Kidney epithelial cell (primary cell): ENCODE results near the gene TPD52L2. TPM values are rescaled to one million over a fixed set of nuclear protein-coding genes. Genes with fewer than 3 reads are reported as not detected.
"Not testable (repeated sequence)": the region's sequence is repeated elsewhere in the genome, so short reads cannot be mapped to it uniquely, and the experiment has no call there.

ENCODE experiments used
- DNase-seq: peaks from one replicate; pipeline ENCODE4 v3.0.0-alpha.2; 2010; ENCODE audit warnings: low read depth
- H3K27me3 ChIP-seq: 2 replicates; pipeline ENCODE4 v1.6.0; 2011; ENCODE audit warnings: low read length; ENCODE audit not compliant: control insufficient read depth, insufficient read depth
- H3K36me3 ChIP-seq: 2 replicates; pipeline ENCODE4 v1.5.1; 2011; ENCODE audit warnings: low read length; ENCODE audit not compliant: control insufficient read depth, insufficient read depth
- H3K4me3 ChIP-seq: 2 replicates; pipeline ENCODE4 v1.5.1; 2011; ENCODE audit warnings: low read depth, mild to moderate bottlenecking, control low read depth, low read length
- total RNA-seq: library from RNA; depleted of rRNA; stranded (reverse); fragments of >200 nt; gene quantifications from 2 replicates; pipeline ENCODE4 v1.2.3, GENCODE V29; 2015
- TF ChIP-seq, protein P1 (sequence below): IDR thresholded peaks from 2 replicates; pipeline ENCODE4 v1.5.1; 2011; ENCODE audit warnings: mild to moderate bottlenecking, moderate library complexity, low read length, control low read depth, inconsistent platforms; ENCODE audit not compliant: insufficient read depth, poor library complexity, severe bottlenecking

TPD52L2 gene
- total RNA-seq, 1 donor from 2014 or later: 177 TPM

DNA sequence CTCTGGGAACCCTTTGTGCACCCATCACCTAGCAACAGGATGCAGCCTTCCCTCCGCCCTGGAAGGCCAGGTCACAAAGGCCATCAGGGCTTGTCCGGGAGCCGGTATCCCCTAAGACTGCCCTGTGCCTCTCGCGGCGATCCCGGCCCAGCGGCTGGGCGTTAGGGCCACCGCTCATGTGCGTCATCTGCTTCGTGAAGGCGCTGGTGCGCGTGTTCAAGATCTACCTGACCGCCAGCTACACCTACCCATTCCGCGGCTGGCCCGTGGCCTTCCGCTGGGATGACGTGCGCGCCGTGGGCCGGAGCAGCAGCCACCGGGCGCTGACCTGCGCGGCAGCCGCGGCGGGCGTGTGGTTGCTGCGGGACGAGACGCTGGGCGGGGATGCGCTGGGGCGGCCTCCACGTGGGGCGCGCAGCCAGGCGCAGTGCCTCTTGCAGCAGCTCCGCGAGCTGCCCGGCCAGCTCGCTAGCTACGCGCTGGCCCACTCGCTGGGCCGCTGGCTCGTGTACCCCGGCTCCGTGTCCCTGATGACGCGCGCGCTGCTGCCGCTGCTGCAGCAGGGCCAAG, 3.6 kb upstream of the TPD52L2 start, which contains the start of gene ABHD16B:
ABHD16B (plus strand) TSS at position 134 of the 570 bp plus-strand sequence; CDS start at position 177, 43 bp downstream.
- no peak within 1 kb of the TSS for H3K4me3 ChIP-seq
- H3K27me3 ChIP-seq: no peaks in the 10 kb centered on the region
- TF ChIP-seq, protein P1, sequence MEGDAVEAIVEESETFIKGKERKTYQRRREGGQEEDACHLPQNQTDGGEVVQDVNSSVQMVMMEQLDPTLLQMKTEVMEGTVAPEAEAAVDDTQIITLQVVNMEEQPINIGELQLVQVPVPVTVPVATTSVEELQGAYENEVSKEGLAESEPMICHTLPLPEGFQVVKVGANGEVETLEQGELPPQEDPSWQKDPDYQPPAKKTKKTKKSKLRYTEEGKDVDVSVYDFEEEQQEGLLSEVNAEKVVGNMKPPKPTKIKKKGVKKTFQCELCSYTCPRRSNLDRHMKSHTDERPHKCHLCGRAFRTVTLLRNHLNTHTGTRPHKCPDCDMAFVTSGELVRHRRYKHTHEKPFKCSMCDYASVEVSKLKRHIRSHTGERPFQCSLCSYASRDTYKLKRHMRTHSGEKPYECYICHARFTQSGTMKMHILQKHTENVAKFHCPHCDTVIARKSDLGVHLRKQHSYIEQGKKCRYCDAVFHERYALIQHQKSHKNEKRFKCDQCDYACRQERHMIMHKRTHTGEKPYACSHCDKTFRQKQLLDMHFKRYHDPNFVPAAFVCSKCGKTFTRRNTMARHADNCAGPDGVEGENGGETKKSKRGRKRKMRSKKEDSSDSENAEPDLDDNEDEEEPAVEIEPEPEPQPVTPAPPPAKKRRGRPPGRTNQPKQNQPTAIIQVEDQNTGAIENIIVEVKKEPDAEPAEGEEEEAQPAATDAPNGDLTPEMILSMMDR: no peak
- H3K36me3 ChIP-seq: no peaks in the 10 kb centered on the region
- DNase-seq: no peak

DNA sequence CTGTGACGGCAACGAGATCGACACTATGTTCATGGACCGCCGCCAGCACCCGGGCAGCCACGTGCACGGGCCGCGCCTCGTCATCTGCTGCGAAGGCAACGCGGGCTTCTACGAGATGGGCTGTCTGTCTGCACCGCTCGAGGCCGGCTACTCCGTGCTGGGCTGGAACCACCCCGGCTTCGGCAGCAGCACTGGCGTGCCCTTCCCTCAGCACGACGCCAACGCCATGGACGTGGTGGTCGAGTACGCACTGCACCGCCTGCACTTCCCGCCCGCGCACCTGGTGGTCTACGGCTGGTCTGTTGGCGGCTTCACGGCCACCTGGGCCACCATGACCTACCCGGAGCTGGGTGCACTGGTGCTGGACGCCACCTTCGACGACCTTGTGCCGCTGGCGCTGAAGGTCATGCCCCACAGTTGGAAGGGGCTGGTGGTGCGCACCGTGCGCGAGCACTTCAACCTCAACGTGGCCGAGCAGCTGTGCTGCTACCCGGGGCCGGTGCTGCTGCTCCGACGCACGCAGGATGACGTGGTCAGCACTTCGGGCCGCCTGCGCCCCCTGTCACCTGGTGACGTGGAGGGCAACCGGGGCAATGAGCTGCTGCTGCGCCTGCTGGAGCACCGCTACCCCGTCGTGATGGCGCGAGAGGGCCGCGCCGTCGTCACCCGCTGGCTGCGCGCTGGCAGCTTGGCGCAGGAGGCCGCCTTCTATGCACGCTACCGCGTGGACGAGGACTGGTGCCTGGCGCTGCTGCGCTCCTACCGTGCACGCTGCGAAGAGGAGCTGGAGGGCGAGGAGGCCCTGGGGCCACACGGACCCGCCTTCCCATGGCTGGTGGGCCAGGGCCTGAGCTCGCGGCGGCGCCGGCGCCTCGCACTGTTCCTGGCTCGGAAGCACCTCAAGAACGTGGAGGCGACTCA, 2.8 kb upstream of the TPD52L2 start:
- DNase-seq: no peak
- Histone ChIP-seq H3K4me3 (no peak overlapping the region), H3K27me3 (no peaks in the 10 kb centered on the region), H3K36me3 (no peaks in the 10 kb centered on the region)
- TF ChIP-seq, protein P1: no peak

DNA sequence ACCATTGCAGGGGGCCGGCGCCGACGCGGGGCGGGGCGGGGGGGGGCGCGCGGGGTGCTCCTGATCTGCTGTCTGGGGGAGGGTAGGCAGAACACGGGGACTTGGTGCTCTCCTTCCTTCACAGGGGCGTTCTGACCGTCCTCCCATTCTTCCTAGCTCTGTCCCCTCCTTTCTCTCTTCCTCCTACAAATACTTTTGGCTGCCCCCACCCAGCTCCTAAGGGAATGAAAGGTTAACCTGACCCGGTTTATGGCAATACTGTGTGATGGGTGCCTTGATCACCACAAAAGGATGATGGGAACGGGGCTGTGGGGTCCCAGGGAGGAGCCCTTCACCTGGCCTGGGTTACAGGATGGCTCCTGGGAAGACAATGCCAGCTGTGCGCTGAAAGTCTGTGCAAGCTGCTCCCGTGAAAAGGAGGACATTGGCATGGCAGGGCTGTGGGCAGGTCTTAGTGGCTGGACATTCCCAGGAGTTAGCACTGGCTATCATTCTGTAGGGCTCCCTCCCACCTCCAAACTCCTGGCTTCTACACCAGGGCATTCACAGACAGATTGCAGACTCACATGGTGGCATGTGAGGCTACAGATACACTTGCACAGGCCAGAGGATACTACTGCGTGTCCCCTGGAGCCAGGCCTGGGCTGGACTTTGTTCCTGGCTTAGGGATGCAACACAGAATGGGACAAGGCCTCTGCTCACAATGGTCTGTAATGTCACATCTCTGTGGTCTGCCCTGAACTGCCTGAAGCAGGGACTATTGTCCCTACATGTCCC, 1.9 kb upstream of the TPD52L2 start:
- Histone ChIP-seq H3K27me3 (no peaks in the 10 kb centered on the region), H3K36me3 (peaks cover 1% of the 10 kb centered on the region), H3K4me3 (peak overlapping the region; percentile 85)
- TF ChIP-seq, protein P1: no peak
- no peak for DNase-seq

DNA sequence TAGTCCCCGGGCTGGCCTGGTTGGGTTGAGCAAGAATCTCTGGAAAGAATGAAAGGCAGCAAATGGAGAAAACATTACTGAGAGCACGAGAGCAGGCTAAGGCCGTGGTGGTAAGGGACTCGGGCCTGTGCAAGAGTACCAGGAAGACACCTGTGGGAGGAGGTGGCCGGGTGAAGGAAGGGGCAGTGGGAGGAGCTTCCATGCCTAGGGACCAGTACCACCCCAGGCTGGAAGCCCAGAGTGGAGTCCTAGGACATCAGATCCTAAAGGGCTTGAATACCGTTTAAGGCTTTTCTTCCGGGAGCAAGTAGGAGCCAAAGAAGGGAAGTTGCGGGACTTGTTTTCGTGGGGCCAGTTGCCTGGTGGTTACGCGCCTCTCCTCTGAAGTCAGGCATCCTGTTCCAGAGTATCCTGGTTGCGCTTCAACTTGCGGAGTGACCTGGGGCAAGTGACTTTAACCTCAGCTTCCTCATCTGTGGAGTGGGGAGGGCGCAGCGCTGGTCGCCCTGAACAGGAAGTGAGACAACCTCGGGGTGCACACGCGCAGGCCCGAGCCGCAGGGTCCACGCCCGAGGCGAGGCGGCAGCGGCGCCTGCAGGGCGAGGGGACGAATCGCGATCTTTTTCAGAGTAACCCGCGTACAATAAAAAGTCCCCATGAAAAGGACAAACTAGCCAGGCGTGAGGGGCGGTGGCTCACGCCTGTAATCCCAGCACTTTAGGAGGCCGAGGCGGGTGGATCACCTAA, 1.1 kb upstream of the TPD52L2 start:
- H3K27me3 ChIP-seq: no peaks in the 10 kb centered on the region
- TF ChIP-seq, protein P1: peak; percentile 62
- H3K4me3 ChIP-seq: peak overlapping the region; percentile 85
- DNase-seq: peak; percentile 42
- H3K36me3 ChIP-seq: peaks cover 2% of the 10 kb centered on the region

DNA sequence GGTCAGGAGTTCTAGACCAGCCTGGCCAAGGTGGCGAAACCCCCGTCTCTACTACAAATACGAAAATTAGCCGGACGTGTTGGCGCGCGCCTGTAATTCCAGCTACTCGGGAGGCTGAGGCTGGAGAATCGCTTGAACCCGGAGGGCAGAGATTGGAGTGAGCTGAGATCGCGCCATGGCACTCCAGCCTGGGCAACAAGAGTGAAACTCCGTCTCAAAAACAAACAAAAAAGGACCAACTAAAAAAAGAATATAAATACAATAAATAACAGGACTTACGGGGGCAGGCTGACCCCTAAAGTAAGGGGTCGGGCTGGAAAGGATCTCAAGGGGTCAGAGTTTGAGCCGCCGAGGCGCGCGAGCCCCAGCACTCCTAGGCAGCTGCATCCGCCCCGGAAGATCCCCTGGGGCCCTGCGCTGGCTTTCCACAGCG, 509 bp upstream of the TPD52L2 start:
- peak overlapping the region; percentile 85 for H3K4me3 ChIP-seq
- no peaks in the 10 kb centered on the region for H3K27me3 ChIP-seq
- no peak for DNase-seq
- TF ChIP-seq, protein P1: no peak
- H3K36me3 ChIP-seq: peaks cover 2% of the 10 kb centered on the region

DNA sequence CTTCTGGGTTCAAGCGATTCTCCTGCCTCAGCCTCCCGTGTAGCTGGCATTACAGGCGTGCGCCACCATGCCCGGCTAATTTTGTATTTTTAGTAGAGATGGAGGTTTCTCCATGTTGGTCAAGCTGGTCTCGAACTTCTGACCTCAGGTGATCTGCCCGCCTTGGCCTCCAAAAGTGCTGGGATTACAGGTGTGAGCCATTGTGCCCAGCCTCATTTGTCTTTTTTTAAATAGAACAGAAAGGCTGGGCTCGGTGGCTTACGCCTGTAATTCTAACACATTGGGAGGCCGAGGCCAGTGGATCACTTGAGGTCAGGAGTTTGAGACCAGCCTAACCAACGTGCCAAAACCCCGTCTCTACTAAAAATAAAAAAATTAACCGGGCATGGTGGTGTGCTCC, 2.0 kb downstream of the TPD52L2 start:
- DNase-seq, H3K36me3 ChIP-seq, H3K4me3 ChIP-seq, H3K27me3 ChIP-seq: not testable (repeated sequence)
